ENCODE measurements around the gene VASH1.

GRCh38 chr14:76784881-76785280 is 23.6 kb downstream of the VASH1 start:
- TF ChIP-seq CTCF (IDR thresholded peaks at IDR 0.05; ENCODE audit: insufficient read depth, low read length) (peak; percentile 31), REST (IDR thresholded peaks at IDR 0.05; ENCODE audit: insufficient replicate concordance, low read depth) (no peak), POLR2AphosphoS5 (IDR thresholded peaks at IDR 0.05; ENCODE audit: low read depth) (no peak), GABPA (IDR thresholded peaks at IDR 0.05; ENCODE audit: low read depth) (no peak)
